ENCODE results near the gene SH2D3C. TPM values are rescaled to one million over a fixed set of nuclear protein-coding genes. Genes with fewer than 3 reads are reported as not detected.

Gene SH2D3C
- total and polyA plus RNA-seq, 9 of the 15 experiments (the other 6 are each of a cell fraction or from before 2014, with no cell fraction given), result 0.03 to 1.2 (median 0.22) TPM; not detected in 1

- TF ChIP-seq PYGO2 (tag; IDR thresholded peaks at IDR 0.05) (no peak), MAFF (IDR thresholded peaks at IDR 0.05; ENCODE audit: low read length) (no peak), BRD9 (IDR thresholded peaks at IDR 0.05; ENCODE audit: low read depth, partially characterized antibody) (no peak), E2F5 (CRISPR knock-in tag; IDR thresholded peaks at IDR 0.05) (no peak), ZNF133 (CRISPR knock-in tag; IDR thresholded peaks at IDR 0.05) (no peak), NEUROD1 (IDR thresholded peaks at IDR 0.05; ENCODE audit: borderline replicate concordance, low read depth, low read length, partially characterized antibody) (no peak), ZNF316 (IDR thresholded peaks at IDR 0.05) (no peak), HMGXB4 (CRISPR knock-in tag; IDR thresholded peaks at IDR 0.05) (no peak), THRA (IDR thresholded peaks at IDR 0.05) (no peak), RBM25 (IDR thresholded peaks at IDR 0.05; ENCODE audit: low read depth, low read length, severe bottlenecking) (no peak), ZBTB40 (IDR thresholded peaks at IDR 0.05) (peak; percentile 32; the same call in 1 of the 2 replicates), ZBTB40 (CRISPR knock-in tag; IDR thresholded peaks at IDR 0.05) (no peak), FOXP1 (CRISPR knock-in tag; IDR thresholded peaks at IDR 0.05) (no peak), PCBP2 (IDR thresholded peaks at IDR 0.05; ENCODE audit: low read depth, low read length, poor library complexity, severe bottlenecking) (no peak)
Measured at GRCh38 chr9:127778280-127779135, at the start of gene SH2D3C (continued).

All from K562 (cell line).